HepG2 (cell line): ENCODE measurements around the gene MCM3AP. TPM values are rescaled to one million over a fixed set of nuclear protein-coding genes. Genes with fewer than 3 reads are reported as not detected.

ENCODE experiments used
- ATAC-seq: fragments of 200-7000 bp; cut with Tn5 transposase; 3 replicates; pipeline ENCODE4 v1.9.1; 2020; ENCODE audit warnings: mild to moderate bottlenecking, moderate library complexity
- BruUV-seq: library from RNA; stranded (reverse); fragments of 400-500 nt; replicated peaks from 2 replicates; lab custom pipeline; 2021; lab: Mats Ljungman, UMichigan
- CTCF ChIA-PET: fragments of 300-600 bp; formaldehyde crosslinking; extraction: SDS; loops from one replicate; lab custom pipeline; 2021; ENCODE audit warnings: low total read pairs, inconsistent platforms, low intra/inter-chr PET ratio; lab: Yijun Ruan, JAX
- POLR2A ChIA-PET: fragments of 350-600 bp; sonication (Branson Sonifier 250); formaldehyde crosslinking; loops from one replicate; lab custom pipeline; 2020; ENCODE audit warnings: antibody characterized with exemption, inconsistent platforms; lab: Yijun Ruan, JAX
- DNase-seq: peaks from one replicate; pipeline ENCODE4 v3.0.0-alpha.2; 2015; ENCODE audit warnings: low spot score
- FAIRE-seq: peaks from 3 replicates; lab custom pipeline; 2011; peaks lifted over from hg19 to GRCh38; lab: Jason Lieb, UNC
- H2AFZ ChIP-seq: one replicate; pipeline ENCODE4 v1.6.1; 2011; ENCODE audit warnings: low read length, inconsistent platforms
- H3K27ac ChIP-seq: fragments of 300-600 bp; 3 replicates; pipeline ENCODE4 v1.8.0; 2011; ENCODE audit warnings: mixed run types, mild to moderate bottlenecking, mixed read lengths, low read length, inconsistent platforms; ENCODE audit not compliant: insufficient read depth; ENCODE audit errors: extremely low read length
- H3K27me3 ChIP-seq, 2 experiments: fragments of 200-600 bp in 1 of 2; 2 replicates in 1 of 2; 3 replicates in 1 of 2; pipeline versions ENCODE4 v1.6.0 to v1.8.0; 2011; ENCODE audit warnings: low read length in 2 of 2, mild to moderate bottlenecking in 2 of 2, moderate library complexity in 2 of 2, inconsistent platforms in 1 of 2; ENCODE audit not compliant: insufficient read depth in 2 of 2, control insufficient read depth in 1 of 2
- H3K36me3 ChIP-seq, 2 experiments: fragments of 200-600 bp in 1 of 2; replicated peaks in 1 of 2; 2 replicates in 1 of 2; 3 replicates in 1 of 2; pipeline versions ENCODE4 v1.5.1 to v1.8.0; 2011; ENCODE audit warnings: low read length in 2 of 2, inconsistent platforms in 1 of 2; ENCODE audit not compliant: insufficient read depth in 2 of 2, control insufficient read depth in 1 of 2
- H3K4me1 ChIP-seq: 2 replicates; pipeline ENCODE4 v1.5.1; 2012; ENCODE audit warnings: low read length, inconsistent platforms; ENCODE audit not compliant: insufficient read depth
- H3K4me2 ChIP-seq: 2 replicates; pipeline ENCODE4 v1.6.0; 2011; ENCODE audit warnings: low read depth, low read length, inconsistent platforms
- H3K4me3 ChIP-seq, 3 experiments: fragments of 200-600 bp in 1 of 3; sonication (generic), shearing (Covaris generic) in 1 of 3; replicated peaks in 1 of 3; 2 replicates each; pipeline ENCODE4 v1.5.1; 2011 to 2016; ENCODE audit warnings: low read length in 3 of 3, inconsistent platforms in 2 of 3, low read depth in 2 of 3, mild to moderate bottlenecking in 2 of 3, control low read depth in 1 of 3, mixed read lengths in 1 of 3; ENCODE audit not compliant: insufficient read depth in 1 of 3
- H3K79me2 ChIP-seq: one replicate; pipeline ENCODE4 v1.6.1; 2011; ENCODE audit warnings: low read length, inconsistent platforms; ENCODE audit not compliant: insufficient read depth
- H3K9ac ChIP-seq: 2 replicates; pipeline ENCODE4 v1.6.0; 2011; ENCODE audit warnings: mild to moderate bottlenecking, low read depth, low read length, inconsistent platforms; ENCODE audit not compliant: insufficient read depth
- H3K9me3 ChIP-seq: 2 replicates; pipeline ENCODE4 v1.5.1; 2012; ENCODE audit warnings: mild to moderate bottlenecking, low read length
- H4K20me1 ChIP-seq: 2 replicates; pipeline ENCODE4 v1.6.0; 2011; ENCODE audit warnings: inconsistent platforms, mild to moderate bottlenecking, low read length, moderate library complexity; ENCODE audit not compliant: insufficient read depth
- ERF ChIP-seq: IDR thresholded peaks from 2 replicates; pipeline ENCODE4 v1.6.1; 2018; ENCODE audit warnings: missing biosample characterization, missing genetic modification reagents
- GATAD2A ChIP-seq: IDR thresholded peaks from 2 replicates; pipeline ENCODE4 v1.6.1; 2016
- HMGA1 ChIP-seq: sonication (generic); formaldehyde crosslinking; conservative IDR thresholded peaks from 2 replicates; pipeline ENCODE4 v1.4.0; 2020; ENCODE audit warnings: missing genetic modification reagents
- KDM6A ChIP-seq: IDR thresholded peaks from 2 replicates; pipeline ENCODE4 v1.6.1; 2016; ENCODE audit warnings: low read depth
- POLR2AphosphoS5 ChIP-seq: IDR thresholded peaks from 2 replicates; pipeline ENCODE4 v1.6.1; 2012; ENCODE audit warnings: low read depth, low read length
- ZNF101 ChIP-seq: sonication (generic); formaldehyde crosslinking; IDR thresholded peaks from 2 replicates; pipeline ENCODE4 v1.4.0; 2020; ENCODE audit warnings: mild to moderate bottlenecking, low read depth, missing genetic modification reagents, borderline replicate concordance
- ZNF124 ChIP-seq: sonication (generic); formaldehyde crosslinking; IDR thresholded peaks from 2 replicates; pipeline ENCODE4 v1.4.0; 2020; ENCODE audit warnings: missing genetic modification reagents
- ZNF180 ChIP-seq: sonication (generic); formaldehyde crosslinking; IDR thresholded peaks from 2 replicates; pipeline ENCODE4 v1.4.0; 2020; ENCODE audit warnings: low read depth, missing genetic modification reagents, borderline replicate concordance
- ZNF234 ChIP-seq: sonication (generic); formaldehyde crosslinking; conservative IDR thresholded peaks from 2 replicates; pipeline ENCODE4 v1.5.1; 2020; ENCODE audit warnings: mild to moderate bottlenecking, missing genetic modification reagents
- ZNF383 ChIP-seq: sonication (generic); formaldehyde crosslinking; IDR thresholded peaks from 2 replicates; pipeline ENCODE4 v1.4.0; 2020; ENCODE audit warnings: missing genetic modification reagents, mild to moderate bottlenecking, borderline replicate concordance
- ZNF550 ChIP-seq: sonication (generic); formaldehyde crosslinking; IDR thresholded peaks from 2 replicates; pipeline ENCODE4 v1.4.0; 2020; ENCODE audit warnings: mild to moderate bottlenecking, missing genetic modification reagents, borderline replicate concordance
- ZNF558 ChIP-seq: sonication (generic); formaldehyde crosslinking; IDR thresholded peaks from 2 replicates; pipeline ENCODE4 v1.9.0; 2022; ENCODE audit warnings: mild to moderate bottlenecking, missing genetic modification reagents, borderline replicate concordance
- WGBS: methylation state at CpG from one replicate; pipeline ENCODE4 v1.1.6; 2017; ENCODE audit warnings: low lambda C conversion rate; 5-methylcytosine and 5-hydroxymethylcytosine counted together
- in situ Hi-C: cut with HindIII; loops from 2 replicates; pipeline ENCODE4 v1.10.0; 2017; ENCODE audit warnings: low pct_unique_long_range_greater_than_20kb; ENCODE audit not compliant: extremely low pct_ligation_motif_present
- intact Hi-C: fragments of 100-400 bp; cut with micrococcal nuclease; formaldehyde crosslinking; loops from one replicate; pipeline ENCODE4 v1.10.0; 2022; ENCODE audit not compliant: unreplicated experiment
- polyA plus RNA-seq, 8 experiments: library from polyadenylated mRNA; depleted of rRNA in 3 of 8; stranded (reverse) in 7 of 8; unstranded in 1 of 8; fragments of >200 nt; fragmentation: Illumina TruSeq in 4 of 8; extraction: Trizol in 4 of 8; gene quantifications; 2 replicates each; pipeline versions ENCODE4 v1.2.1 to v1.2.3, GENCODE V29; 2011 to 2016; ENCODE audit warnings: low read depth in 4 of 8, missing spikeins in 1 of 8, mixed read lengths in 1 of 8; ENCODE audit not compliant: insufficient read depth in 1 of 8
- total RNA-seq, 5 experiments: library from RNA; depleted of rRNA; stranded (reverse); fragments of >200 nt; fragmentation: Illumina TruSeq; extraction: Trizol; gene quantifications; 2 replicates each; pipeline ENCODE4 v1.2.3, GENCODE V29; 2016; ENCODE audit warnings: low read depth in 1 of 5
- TF ChIP-seq, protein P1 (sequence below): sonication (generic); formaldehyde crosslinking; IDR thresholded peaks from 2 replicates; pipeline ENCODE4 v1.4.0; 2020; ENCODE audit warnings: missing genetic modification reagents
- TF ChIP-seq, protein P2 (sequence below): sonication (generic); formaldehyde crosslinking; IDR thresholded peaks from 2 replicates; pipeline ENCODE4 v1.8.1; 2023; ENCODE audit warnings: missing genetic modification reagents, inconsistent platforms, borderline replicate concordance
- TF ChIP-seq, protein P3 (sequence below): sonication (generic); formaldehyde crosslinking; IDR thresholded peaks from 2 replicates; pipeline ENCODE4 v1.5.0; 2020; ENCODE audit warnings: mild to moderate bottlenecking, missing genetic modification reagents

The MCM3AP gene
- total and polyA plus RNA-seq, 2 of the 13 experiments (the other 11 are each of a cell fraction or from before 2014, with no cell fraction given), result 27.0 to 54.7 TPM

DNA sequence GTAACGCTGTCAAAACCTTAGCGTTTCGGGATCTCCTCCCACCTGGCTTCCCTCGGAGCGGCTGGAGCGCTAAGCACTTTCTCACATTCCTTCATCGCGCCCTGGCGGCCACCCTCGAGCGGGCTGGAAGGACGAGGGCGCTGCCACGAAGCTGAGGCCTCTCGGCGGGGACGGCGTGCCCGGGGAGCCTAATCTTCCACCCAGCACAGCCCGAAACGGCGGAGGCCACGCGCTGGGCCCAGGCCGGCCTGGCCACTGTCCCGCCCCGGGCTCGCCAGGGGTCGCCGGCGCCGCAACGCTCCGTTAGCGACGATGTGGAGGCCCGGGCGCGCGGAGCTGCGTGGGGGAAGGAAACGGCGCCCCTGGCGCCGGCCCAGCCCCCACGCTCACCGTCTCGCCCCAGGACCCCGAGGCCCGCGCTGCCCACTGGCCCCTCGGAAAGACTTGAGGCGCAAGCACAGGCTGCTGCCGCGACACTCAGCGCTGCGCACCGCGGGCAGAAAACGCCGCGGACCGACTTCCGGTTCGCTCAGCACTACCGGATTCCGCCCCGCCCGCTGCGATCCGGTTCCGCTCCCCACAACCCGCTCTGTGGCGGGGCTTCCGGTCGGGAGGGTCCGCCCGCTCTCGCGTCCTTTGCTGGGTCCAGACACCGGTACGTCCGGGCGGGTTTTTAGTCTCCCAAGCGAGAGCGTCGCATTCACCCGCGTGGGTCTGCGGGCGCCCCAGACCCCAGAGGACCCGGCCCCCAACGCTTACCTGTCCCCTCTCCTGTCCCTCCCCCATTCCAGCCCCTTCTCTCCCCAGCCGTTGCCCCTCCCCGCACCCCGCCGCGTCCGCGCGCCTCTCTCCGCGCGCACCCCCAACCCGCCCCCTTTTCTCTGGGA, 593 bp upstream of the MCM3AP start, which contains the start of gene YBEY:
Gene YBEY, plus strand, starts transcription at position 582 of the 887 bp plus-strand sequence. CDS start 572 bp downstream, outside the sequence.
- H3K4me1 ChIP-seq, result peaks cover 63% of the 10 kb centered on the region
- FAIRE-seq (peak; percentile 40), ATAC-seq (peak; percentile 98), DNase-seq (peak; percentile 82)
- no peaks in the 10 kb centered on the region for H3K9me3 ChIP-seq
- H3K4me2 ChIP-seq, result peak within 1 kb of the TSS; percentile 78
- peaks cover 42% of the 10 kb centered on the region for H3K79me2 ChIP-seq
- peaks cover 0 to 13% of the 10 kb centered on the region in 2 experiments; a peak in 2 of 5 replicates for H3K36me3 ChIP-seq
- intact Hi-C loops (loop anchor here (1.0 to 10.0 kb wide), 2 partner anchors 39 to 61 kb away; partner anchors contain the start of gene LSS), in situ Hi-C loops (loop anchor here (5.0 to 10.0 kb wide), 2 partner anchors 36 to 311 kb away; partner anchors contain the start of genes C21orf58 and PCNT)
- peak within 1 kb of the TSS; percentile 49 for H2AFZ ChIP-seq
- H4K20me1 ChIP-seq, result peaks cover 7% of the 10 kb centered on the region; the same call in 1 of the 2 replicates
- peak within 1 kb of the TSS; percentile 84 to 98 (median 89) for H3K4me3 ChIP-seq
- H3K27me3 ChIP-seq, result no peaks in the 10 kb centered on the region; a peak in 1 of 5 replicates
- ChIA-PET POLR2A (interaction anchor here (0.8 kb wide), 1 partner anchor 10 kb away, joined by 4 read pairs; no protein-coding TSS in a partner anchor), CTCF (interaction anchor here (1.5 kb wide), 1 partner anchor 138 kb away, joined by 3 read pairs; no protein-coding TSS in a partner anchor)
- 2% methylated on average over 33 of the region's 105 CpGs for WGBS
- H3K27ac ChIP-seq, result peak within 1 kb of the TSS; percentile 95
- no TSS peak for BruUV-seq
- H3K9ac ChIP-seq, result peak within 1 kb of the TSS; percentile 92
- TF ChIP-seq, protein P1, sequence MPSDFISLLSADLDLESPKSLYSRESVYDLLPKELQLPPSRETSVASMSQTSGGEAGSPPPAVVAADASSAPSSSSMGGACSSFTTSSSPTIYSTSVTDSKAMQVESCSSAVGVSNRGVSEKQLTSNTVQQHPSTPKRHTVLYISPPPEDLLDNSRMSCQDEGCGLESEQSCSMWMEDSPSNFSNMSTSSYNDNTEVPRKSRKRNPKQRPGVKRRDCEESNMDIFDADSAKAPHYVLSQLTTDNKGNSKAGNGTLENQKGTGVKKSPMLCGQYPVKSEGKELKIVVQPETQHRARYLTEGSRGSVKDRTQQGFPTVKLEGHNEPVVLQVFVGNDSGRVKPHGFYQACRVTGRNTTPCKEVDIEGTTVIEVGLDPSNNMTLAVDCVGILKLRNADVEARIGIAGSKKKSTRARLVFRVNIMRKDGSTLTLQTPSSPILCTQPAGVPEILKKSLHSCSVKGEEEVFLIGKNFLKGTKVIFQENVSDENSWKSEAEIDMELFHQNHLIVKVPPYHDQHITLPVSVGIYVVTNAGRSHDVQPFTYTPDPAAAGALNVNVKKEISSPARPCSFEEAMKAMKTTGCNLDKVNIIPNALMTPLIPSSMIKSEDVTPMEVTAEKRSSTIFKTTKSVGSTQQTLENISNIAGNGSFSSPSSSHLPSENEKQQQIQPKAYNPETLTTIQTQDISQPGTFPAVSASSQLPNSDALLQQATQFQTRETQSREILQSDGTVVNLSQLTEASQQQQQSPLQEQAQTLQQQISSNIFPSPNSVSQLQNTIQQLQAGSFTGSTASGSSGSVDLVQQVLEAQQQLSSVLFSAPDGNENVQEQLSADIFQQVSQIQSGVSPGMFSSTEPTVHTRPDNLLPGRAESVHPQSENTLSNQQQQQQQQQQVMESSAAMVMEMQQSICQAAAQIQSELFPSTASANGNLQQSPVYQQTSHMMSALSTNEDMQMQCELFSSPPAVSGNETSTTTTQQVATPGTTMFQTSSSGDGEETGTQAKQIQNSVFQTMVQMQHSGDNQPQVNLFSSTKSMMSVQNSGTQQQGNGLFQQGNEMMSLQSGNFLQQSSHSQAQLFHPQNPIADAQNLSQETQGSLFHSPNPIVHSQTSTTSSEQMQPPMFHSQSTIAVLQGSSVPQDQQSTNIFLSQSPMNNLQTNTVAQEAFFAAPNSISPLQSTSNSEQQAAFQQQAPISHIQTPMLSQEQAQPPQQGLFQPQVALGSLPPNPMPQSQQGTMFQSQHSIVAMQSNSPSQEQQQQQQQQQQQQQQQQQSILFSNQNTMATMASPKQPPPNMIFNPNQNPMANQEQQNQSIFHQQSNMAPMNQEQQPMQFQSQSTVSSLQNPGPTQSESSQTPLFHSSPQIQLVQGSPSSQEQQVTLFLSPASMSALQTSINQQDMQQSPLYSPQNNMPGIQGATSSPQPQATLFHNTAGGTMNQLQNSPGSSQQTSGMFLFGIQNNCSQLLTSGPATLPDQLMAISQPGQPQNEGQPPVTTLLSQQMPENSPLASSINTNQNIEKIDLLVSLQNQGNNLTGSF (CRISPR knock-in tag), result peak; percentile 91
- no peak for TF ChIP-seq HMGA1 (CRISPR knock-in tag)
- TF ChIP-seq GATAD2A (CRISPR knock-in tag), result peak; percentile 72
- peak; percentile 58 for TF ChIP-seq ERF (CRISPR knock-in tag)
- TF ChIP-seq ZNF124 (CRISPR knock-in tag), result peak; percentile 41; the same call in 1 of the 2 replicates
- no peak for TF ChIP-seq ZNF383 (CRISPR knock-in tag)
- TF ChIP-seq, protein P2, sequence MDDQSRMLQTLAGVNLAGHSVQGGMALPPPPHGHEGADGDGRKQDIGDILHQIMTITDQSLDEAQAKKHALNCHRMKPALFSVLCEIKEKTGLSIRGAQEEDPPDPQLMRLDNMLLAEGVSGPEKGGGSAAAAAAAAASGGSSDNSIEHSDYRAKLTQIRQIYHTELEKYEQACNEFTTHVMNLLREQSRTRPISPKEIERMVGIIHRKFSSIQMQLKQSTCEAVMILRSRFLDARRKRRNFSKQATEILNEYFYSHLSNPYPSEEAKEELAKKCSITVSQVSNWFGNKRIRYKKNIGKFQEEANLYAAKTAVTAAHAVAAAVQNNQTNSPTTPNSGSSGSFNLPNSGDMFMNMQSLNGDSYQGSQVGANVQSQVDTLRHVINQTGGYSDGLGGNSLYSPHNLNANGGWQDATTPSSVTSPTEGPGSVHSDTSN (CRISPR knock-in tag), result no peak
- TF ChIP-seq ZNF180 (CRISPR knock-in tag), result no peak
- no peak for TF ChIP-seq KDM6A (CRISPR knock-in tag)
- TF ChIP-seq ZNF234, result no peak; the same call in 1 of the 2 replicates
- TF ChIP-seq ZNF101, result no peak
- TF ChIP-seq ZNF550, result 0 out of 2 replicates have a peak, but pooled peaks have one; percentile 53
- peak; percentile 82 for TF ChIP-seq POLR2AphosphoS5
- peak; percentile 50; the same call in 1 of the 2 replicates for TF ChIP-seq ZNF558 (CRISPR knock-in tag)
- TF ChIP-seq, protein P3, sequence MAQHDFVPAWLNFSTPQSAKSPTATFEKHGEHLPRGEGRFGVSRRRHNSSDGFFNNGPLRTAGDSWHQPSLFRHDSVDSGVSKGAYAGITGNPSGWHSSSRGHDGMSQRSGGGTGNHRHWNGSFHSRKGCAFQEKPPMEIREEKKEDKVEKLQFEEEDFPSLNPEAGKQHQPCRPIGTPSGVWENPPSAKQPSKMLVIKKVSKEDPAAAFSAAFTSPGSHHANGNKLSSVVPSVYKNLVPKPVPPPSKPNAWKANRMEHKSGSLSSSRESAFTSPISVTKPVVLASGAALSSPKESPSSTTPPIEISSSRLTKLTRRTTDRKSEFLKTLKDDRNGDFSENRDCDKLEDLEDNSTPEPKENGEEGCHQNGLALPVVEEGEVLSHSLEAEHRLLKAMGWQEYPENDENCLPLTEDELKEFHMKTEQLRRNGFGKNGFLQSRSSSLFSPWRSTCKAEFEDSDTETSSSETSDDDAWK (CRISPR knock-in tag), result no peak
